HEK293T (cell line): ENCODE data around the gene TMEM150C.
"Not testable (repeated sequence)": the region's sequence is repeated elsewhere in the genome, so short reads cannot be mapped to it uniquely, and the experiment has no call there.

Source experiments
- CTCF ChIA-PET: fragments of 350-600 bp; formaldehyde crosslinking; extraction: SDS; loops from one replicate; lab custom pipeline; 2021; ENCODE audit warnings: antibody characterized with exemption, inconsistent platforms; lab: Yijun Ruan, JAX
- POLR2A ChIA-PET: fragments of 350-600 bp; formaldehyde crosslinking; extraction: SDS; loops from one replicate; lab custom pipeline; 2020; ENCODE audit warnings: antibody characterized with exemption, inconsistent platforms; lab: Yijun Ruan, JAX
- DNase-seq: peaks from one replicate; pipeline ENCODE4 v3.0.0; 2012; ENCODE audit warnings: mixed read lengths; ENCODE audit errors: extremely low spot score
- ARNT ChIP-seq: fragments of 450-650 bp; IDR thresholded peaks from 2 replicates; pipeline ENCODE4 v1.6.1; 2017; ENCODE audit warnings: mild to moderate bottlenecking
- BHLHE40 ChIP-seq: fragments of 450-650 bp; IDR thresholded peaks from 2 replicates; pipeline ENCODE4 v1.6.1; 2016; ENCODE audit warnings: mild to moderate bottlenecking, moderate library complexity, borderline replicate concordance
- CTBP1 ChIP-seq: fragments of 450-650 bp; IDR thresholded peaks from 2 replicates; pipeline ENCODE4 v1.6.1; 2016; ENCODE audit warnings: borderline replicate concordance
- ELF4 ChIP-seq: fragments of 450-650 bp; IDR thresholded peaks from 2 replicates; pipeline ENCODE4 v1.6.1; 2017; ENCODE audit warnings: antibody characterized with exemption
- FOXA1 ChIP-seq: fragments of 450-650 bp; IDR thresholded peaks from 2 replicates; pipeline ENCODE4 v1.6.1; 2016; ENCODE audit warnings: mild to moderate bottlenecking
- FOXK2 ChIP-seq: fragments of 450-650 bp; IDR thresholded peaks from 2 replicates; pipeline ENCODE4 v1.6.1; 2016; ENCODE audit warnings: mild to moderate bottlenecking
- FOXM1 ChIP-seq: fragments of 450-650 bp; IDR thresholded peaks from 2 replicates; pipeline ENCODE4 v1.6.1; 2017; ENCODE audit warnings: mild to moderate bottlenecking, borderline replicate concordance
- HDGF ChIP-seq: fragments of 450-650 bp; IDR thresholded peaks from 2 replicates; pipeline ENCODE4 v1.6.1; 2017; ENCODE audit warnings: antibody characterized with exemption, borderline replicate concordance
- L3MBTL2 ChIP-seq: fragments of 450-650 bp; conservative IDR thresholded peaks from 2 replicates; pipeline ENCODE4 v1.6.1; 2016; ENCODE audit warnings: mild to moderate bottlenecking
- LEF1 ChIP-seq: fragments of 450-650 bp; IDR thresholded peaks from 2 replicates; pipeline ENCODE4 v1.6.1; 2017; ENCODE audit warnings: mild to moderate bottlenecking, borderline replicate concordance
- NFRKB ChIP-seq: fragments of 450-650 bp; IDR thresholded peaks from 2 replicates; pipeline ENCODE4 v1.6.1; 2016; ENCODE audit warnings: mild to moderate bottlenecking, moderate library complexity
- PKNOX1 ChIP-seq: fragments of 450-650 bp; IDR thresholded peaks from 2 replicates; pipeline ENCODE4 v1.6.1; 2016
- SP1 ChIP-seq: fragments of 450-650 bp; IDR thresholded peaks from 2 replicates; pipeline ENCODE4 v1.6.1; 2017
- SUZ12 ChIP-seq: fragments of 450-650 bp; IDR thresholded peaks from 2 replicates; pipeline ENCODE4 v1.6.1; 2016; ENCODE audit warnings: mild to moderate bottlenecking
- TARDBP ChIP-seq: fragments of 450-650 bp; IDR thresholded peaks from 2 replicates; pipeline ENCODE4 v1.6.1; 2016
- ZNF384 ChIP-seq: fragments of 450-650 bp; IDR thresholded peaks from 2 replicates; pipeline ENCODE4 v1.6.1; 2016

TMEM150C gene

DNA sequence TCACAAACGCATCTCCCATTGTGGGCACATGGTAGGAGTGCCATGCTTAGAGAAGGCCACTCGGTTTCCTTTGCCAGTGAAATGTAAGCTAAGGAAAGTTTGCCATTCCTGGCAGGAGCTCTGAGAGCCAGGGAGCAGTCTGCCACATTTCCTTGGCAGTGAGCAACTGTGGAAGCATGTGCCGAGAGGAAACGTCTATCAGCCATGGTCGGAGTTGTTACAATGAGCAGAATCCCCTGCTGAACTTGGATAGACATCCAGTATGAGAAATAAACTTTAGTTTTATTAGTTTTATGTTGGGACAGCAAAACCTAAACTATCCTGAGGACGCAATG is 80.3 kb downstream of the TMEM150C start:
- no peak for DNase-seq
- ChIA-PET CTCF (no interaction called here), POLR2A (no interaction called here)
- TF ChIP-seq BHLHE40 = no peak
- no peak for TF ChIP-seq ARNT
- TF ChIP-seq FOXM1 = no peak
- no peak for TF ChIP-seq ZNF384
- no peak for TF ChIP-seq SUZ12
- no peak for TF ChIP-seq PKNOX1
- TF ChIP-seq HDGF = no peak
- no peak for TF ChIP-seq LEF1
- TF ChIP-seq NFRKB = no peak
- no peak for TF ChIP-seq ELF4
- no peak for TF ChIP-seq TARDBP
- TF ChIP-seq FOXK2 = no peak

DNA sequence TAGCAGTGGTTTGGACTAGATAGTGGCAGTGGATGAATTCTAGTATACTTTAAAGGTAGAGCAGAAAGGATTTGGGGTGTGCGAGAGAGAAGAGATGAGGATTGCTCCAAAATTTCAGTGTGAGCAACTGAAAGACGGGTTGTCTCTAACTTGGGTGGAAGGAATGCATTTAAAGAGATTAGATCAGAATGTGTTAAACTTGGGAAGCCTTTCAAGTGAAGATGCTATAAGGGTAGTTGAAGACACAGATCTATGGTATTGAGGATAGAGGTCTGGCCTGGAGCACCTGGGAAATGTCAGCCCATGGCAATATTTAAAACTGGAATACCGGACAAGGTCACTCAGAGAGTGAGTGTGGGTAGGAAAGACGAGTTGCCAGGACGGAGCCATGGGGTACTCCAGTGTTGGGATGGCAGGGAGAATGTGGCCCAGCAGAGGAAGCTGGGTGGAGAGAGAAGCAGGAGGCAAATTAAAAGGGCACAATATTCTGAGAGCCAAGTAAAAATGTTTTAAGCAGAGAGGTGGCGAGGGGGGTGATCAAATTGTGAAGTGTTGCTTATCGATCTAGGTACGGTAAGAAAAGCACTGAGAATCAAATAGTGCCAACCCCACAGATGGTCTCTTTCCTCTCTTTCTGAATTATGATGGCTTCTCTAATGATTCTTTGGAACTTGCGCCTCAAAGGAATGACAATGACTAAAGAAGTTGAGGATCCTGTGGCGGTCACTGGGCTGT is 80.8 kb downstream of the TMEM150C start:
- POLR2A ChIA-PET = no interaction called here
- DNase-seq = no peak
- TF ChIP-seq SUZ12 (no peak), CTBP1 (no peak), ELF4 (no peak), L3MBTL2 (no peak), ARNT (no peak), ZNF384 (no peak), PKNOX1 (no peak), NFRKB (no peak), FOXK2 (no peak), TARDBP (no peak), BHLHE40 (no peak), SP1 (no peak), FOXM1 (no peak), FOXA1 (no peak), HDGF (no peak), LEF1 (no peak)
- CTCF ChIA-PET = no interaction called here

DNA sequence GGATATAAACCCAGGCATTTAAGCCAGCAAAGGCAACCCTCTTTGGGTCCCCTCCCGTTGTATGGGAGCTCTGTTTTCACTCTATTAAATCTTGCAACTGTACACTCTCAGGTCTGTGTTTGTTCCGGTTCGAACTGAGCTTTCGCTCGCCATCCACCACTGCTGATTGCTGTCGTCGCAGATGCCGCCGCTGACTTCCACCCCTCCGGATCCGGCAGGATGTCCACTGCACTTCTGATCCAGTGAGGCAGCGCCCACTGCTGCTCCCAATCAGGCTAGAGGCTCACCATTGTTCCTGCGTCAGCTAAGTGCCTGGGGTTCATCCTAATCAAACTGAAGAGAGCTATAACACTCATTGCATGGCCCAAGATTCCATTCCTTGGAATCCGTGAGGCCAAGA is 82.2 kb downstream of the TMEM150C start:
- TF ChIP-seq FOXM1 (no peak), SP1 (no peak), FOXK2 (no peak), HDGF (no peak), BHLHE40 (no peak), SUZ12 (no peak), ARNT (no peak)
- ChIA-PET POLR2A (no interaction called here), CTCF (interaction anchor here (1.0 kb wide), 1 partner anchor 259 kb away, joined by 3 read pairs; no protein-coding TSS in a partner anchor)
- DNase-seq = no peak

GRCh38 chr4:82477469-82477868 is 84.3 kb downstream of the TMEM150C start:
- DNase-seq, POLR2A ChIA-PET, CTCF ChIA-PET: not testable (repeated sequence)

DNA sequence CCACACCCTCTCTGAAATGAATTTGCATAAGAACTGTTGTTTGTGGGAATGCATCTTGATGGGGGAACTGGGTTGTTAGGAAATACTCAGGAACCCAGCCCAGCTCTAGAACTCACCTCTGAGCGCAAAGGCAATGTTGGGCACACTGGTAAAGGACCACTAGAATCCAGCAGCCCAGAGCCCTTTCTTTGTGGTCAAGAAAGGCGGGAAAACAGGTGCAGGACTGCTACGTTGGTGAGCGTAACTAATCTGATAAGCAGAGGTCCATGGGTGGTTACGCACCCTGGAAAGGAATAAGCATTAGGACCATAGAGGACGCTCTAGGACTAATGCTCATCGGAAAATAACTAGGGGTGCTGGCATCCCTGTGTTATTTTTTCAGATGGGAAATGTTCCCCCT is 85.9 kb downstream of the TMEM150C start:
- DNase-seq, CTCF ChIA-PET: not testable (repeated sequence)
- POLR2A ChIA-PET = interaction anchor here (0.7 kb wide), 1 partner anchor 11 kb away, joined by 3 read pairs; no protein-coding TSS in a partner anchor

GRCh38 chr4:82473621-82474164 is 88.1 kb downstream of the TMEM150C start:
- CTCF ChIA-PET = no interaction called here
- no peak for DNase-seq
- POLR2A ChIA-PET = no interaction called here
- no peak for TF ChIP-seq NFRKB
- TF ChIP-seq TARDBP = no peak
- TF ChIP-seq LEF1 = no peak
- TF ChIP-seq ELF4 = no peak
- no peak for TF ChIP-seq FOXM1

- DNase-seq, CTCF ChIA-PET, POLR2A ChIA-PET: not testable (repeated sequence)
Measured at GRCh38 chr4:82473080-82473479, 88.7 kb downstream of the TMEM150C start.

GRCh38 chr4:82469791-82470345 is 91.9 kb downstream of the TMEM150C start:
- DNase-seq = no peak
- CTCF ChIA-PET = interaction anchor here (0.5 to 3.0 kb wide), 2 partner anchors 269 to 691 kb away, joined by 3 to 12 read pairs; no protein-coding TSS in a partner anchor
- TF ChIP-seq ELF4 (no peak), FOXK2 (no peak), FOXA1 (no peak), TARDBP (no peak), ZNF384 (no peak), LEF1 (no peak), SUZ12 (no peak), BHLHE40 (no peak), HDGF (no peak), NFRKB (no peak), ARNT (no peak), L3MBTL2 (no peak)
- POLR2A ChIA-PET = no interaction called here
